ENCODE measurements around the gene MARCKSL1. TPM values are rescaled to one million over a fixed set of nuclear protein-coding genes. Genes with fewer than 3 reads are reported as not detected.

The MARCKSL1 gene
- total RNA-seq, 6 experiments from 2014 or later: 10.0 to 24.4 (median 14.2) TPM

DNA sequence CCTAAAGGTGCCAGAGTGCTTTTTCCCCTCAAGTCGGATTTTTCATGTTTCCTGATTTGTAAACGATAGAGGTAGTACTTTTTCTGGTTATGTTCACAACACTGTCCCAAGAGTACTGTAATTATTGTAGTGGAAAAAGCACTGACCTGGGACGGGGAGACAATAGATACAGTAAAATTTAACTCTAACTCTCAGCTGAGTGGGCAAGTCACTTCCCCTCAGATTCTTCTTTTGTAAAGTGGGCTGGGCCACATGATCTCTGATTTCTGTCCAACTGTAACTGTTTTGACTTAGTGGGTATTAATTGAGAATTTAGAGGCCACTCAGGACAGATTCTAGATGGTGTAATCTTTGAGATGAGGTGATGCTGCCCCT is 19.1 kb downstream of the MARCKSL1 start:
- Histone ChIP-seq H3K9me3 (no peaks in the 10 kb centered on the region), H3K4me1 (peaks cover 0 to 18% (median 9%) of the 10 kb centered on the region in 4 donors), H3K27ac (no peak overlapping the region), H3K36me3 (peaks cover 0 to 30% (median 2%) of the 10 kb centered on the region in 4 donors), H3K27me3 (no peaks in the 10 kb centered on the region), H3K4me3 (no peak overlapping the region)
- 57% methylated on average over 3 of the region's 3 CpGs for WGBS (ENCODE audit: insufficient coverage, low coverage, low lambda C conversion rate, missing lambda C conversion rate)
- no peak for TF ChIP-seq POLR2A (IDR thresholded peaks at IDR 0.05)
- TF ChIP-seq, protein P1, sequence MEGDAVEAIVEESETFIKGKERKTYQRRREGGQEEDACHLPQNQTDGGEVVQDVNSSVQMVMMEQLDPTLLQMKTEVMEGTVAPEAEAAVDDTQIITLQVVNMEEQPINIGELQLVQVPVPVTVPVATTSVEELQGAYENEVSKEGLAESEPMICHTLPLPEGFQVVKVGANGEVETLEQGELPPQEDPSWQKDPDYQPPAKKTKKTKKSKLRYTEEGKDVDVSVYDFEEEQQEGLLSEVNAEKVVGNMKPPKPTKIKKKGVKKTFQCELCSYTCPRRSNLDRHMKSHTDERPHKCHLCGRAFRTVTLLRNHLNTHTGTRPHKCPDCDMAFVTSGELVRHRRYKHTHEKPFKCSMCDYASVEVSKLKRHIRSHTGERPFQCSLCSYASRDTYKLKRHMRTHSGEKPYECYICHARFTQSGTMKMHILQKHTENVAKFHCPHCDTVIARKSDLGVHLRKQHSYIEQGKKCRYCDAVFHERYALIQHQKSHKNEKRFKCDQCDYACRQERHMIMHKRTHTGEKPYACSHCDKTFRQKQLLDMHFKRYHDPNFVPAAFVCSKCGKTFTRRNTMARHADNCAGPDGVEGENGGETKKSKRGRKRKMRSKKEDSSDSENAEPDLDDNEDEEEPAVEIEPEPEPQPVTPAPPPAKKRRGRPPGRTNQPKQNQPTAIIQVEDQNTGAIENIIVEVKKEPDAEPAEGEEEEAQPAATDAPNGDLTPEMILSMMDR (IDR thresholded peaks at IDR 0.05): no peak
- ATAC-seq (no peak), DNase-seq (no peak)
- intact Hi-C loops (cut with DNase I): no loop called here

DNA sequence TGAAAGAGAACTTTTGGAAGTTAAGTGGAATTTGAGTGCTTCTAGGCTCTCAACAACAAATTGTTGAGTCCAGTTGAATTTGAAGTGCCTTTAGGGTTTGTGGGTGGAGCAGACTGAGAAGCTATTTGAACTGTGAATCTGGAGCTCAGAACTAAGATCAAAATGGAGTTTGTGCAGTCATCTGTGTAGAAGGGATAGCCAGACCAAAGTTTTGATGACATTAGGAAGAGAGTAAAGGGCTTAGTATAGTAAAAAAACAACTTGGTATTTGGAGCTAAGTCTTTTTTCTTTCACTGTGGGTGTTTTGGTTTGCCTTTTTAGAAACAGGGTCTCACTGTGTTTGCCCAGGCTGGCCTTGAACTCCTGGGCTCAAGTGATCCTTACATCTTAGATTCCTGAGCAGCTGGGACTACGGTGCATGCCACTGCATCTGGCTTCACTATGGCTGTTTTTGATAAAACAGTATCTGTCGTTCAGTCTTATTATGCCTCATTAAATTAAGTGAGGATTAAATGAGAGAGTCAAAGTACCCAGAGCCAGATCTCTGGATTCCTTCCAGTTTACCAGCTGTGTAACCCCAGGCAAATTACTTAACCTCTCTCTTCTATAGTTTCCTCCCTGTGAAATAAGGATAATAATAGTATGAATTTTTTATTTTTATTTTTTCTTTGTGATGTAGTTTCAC is 24.2 kb downstream of the MARCKSL1 start:
- ATAC-seq: no peak
- no peaks in the 10 kb centered on the region for H3K9me3 ChIP-seq
- DNase-seq: no peak
- no peak overlapping the region for H3K4me3 ChIP-seq
- TF ChIP-seq, protein P1 (IDR thresholded peaks at IDR 0.05): no peak
- intact Hi-C loops (cut with DNase I): no loop called here
- 14% methylated on average over 2 of the region's 2 CpGs for WGBS (ENCODE audit: insufficient coverage, low coverage, low lambda C conversion rate, missing lambda C conversion rate)
- peak overlapping the region in 1 of 3 donors; percentile 75 for H3K27ac ChIP-seq
- peaks cover 0 to 43% (median 18%) of the 10 kb centered on the region in 4 donors for H3K4me1 ChIP-seq
- H3K36me3 ChIP-seq: peaks cover 0 to 4% (median 0%) of the 10 kb centered on the region in 4 donors
- no peaks in the 10 kb centered on the region for H3K27me3 ChIP-seq

DNA sequence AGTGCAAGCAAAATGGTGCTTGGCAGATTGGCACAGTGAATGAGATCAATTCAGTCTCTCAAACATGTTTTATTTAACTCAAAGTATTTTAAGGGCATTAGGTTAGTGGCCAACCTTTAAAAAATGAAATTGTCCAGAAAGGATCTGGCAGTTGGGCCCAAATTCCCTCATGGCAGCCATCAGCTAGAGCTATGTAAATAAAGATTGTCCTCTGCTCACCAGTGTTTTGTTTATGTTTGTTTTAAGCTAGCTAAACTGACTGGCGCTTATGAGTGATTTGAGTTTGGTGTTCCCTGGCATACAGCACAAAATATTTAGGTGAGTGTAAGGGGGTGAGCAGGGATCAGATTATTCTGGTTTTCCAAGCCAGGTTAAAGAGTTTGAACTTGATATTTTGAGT is 26.1 kb downstream of the MARCKSL1 start:
- DNase-seq (peak in 1 of 3 donors; percentile 61), ATAC-seq (peak; percentile 88 to 97 (median 94))
- intact Hi-C loops (cut with DNase I): loop anchor here in 1 of 2 donors (10.0 kb wide), 1 partner anchor 75 kb away; no protein-coding TSS in a partner anchor
- Histone ChIP-seq H3K4me1 (peaks cover 0 to 43% (median 18%) of the 10 kb centered on the region in 4 donors), H3K4me3 (no peak overlapping the region), H3K36me3 (peaks cover 0 to 8% (median 2%) of the 10 kb centered on the region in 4 donors), H3K9me3 (no peaks in the 10 kb centered on the region), H3K27me3 (no peaks in the 10 kb centered on the region), H3K27ac (peak overlapping the region in 2 of 3 donors; percentile 37 to 75)
- TF ChIP-seq, protein P1 (IDR thresholded peaks at IDR 0.05): no peak
- no peak for TF ChIP-seq POLR2A (IDR thresholded peaks at IDR 0.05)
- 31% methylated on average over 1 of the region's 1 CpG for WGBS (ENCODE audit: insufficient coverage, low coverage, low lambda C conversion rate, missing lambda C conversion rate)

DNA sequence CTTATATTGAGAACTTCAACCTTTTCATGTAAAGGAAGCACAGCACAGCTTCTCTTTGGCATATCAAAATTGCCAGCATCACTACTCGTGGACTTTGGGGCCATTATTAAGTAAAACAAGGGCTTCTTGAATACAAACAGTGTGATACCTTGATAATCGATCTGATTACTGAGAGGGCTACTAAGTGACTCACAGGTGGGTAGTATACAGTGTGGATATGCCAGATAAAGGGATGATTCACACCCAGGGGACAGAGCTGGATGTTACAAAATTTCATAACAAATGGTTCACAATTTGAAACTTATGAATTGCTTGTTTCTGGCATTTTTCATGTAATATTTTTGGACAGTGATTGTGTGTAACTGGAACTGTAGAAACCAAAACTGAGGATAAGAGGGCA is 28.7 kb downstream of the MARCKSL1 start:
- TF ChIP-seq, protein P1 (IDR thresholded peaks at IDR 0.05): no peak
- no peak for TF ChIP-seq POLR2A (IDR thresholded peaks at IDR 0.05)
- intact Hi-C loops (cut with DNase I): loop anchor here in 1 of 2 donors (10.0 kb wide), 1 partner anchor 73 kb away; no protein-coding TSS in a partner anchor
- WGBS (ENCODE audit: insufficient coverage, low coverage, low lambda C conversion rate, missing lambda C conversion rate): 57% methylated on average over 2 of the region's 2 CpGs
- ATAC-seq (peak in 1 of 4 donors; percentile 78), DNase-seq (no peak)
- peaks cover 0 to 43% (median 18%) of the 10 kb centered on the region in 4 donors for H3K4me1 ChIP-seq
- H3K4me3 ChIP-seq: no peak overlapping the region
- H3K9me3 ChIP-seq: no peaks in the 10 kb centered on the region
- H3K27me3 ChIP-seq: no peaks in the 10 kb centered on the region
- H3K27ac ChIP-seq: no peak overlapping the region
- peaks cover 0 to 32% (median 13%) of the 10 kb centered on the region in 4 donors for H3K36me3 ChIP-seq
